ENCODE measurements around the gene MYCN.
A peak's percentile ranks its signal among the peaks of the same experiment; 100 is the strongest.

MYCN gene

DNA sequence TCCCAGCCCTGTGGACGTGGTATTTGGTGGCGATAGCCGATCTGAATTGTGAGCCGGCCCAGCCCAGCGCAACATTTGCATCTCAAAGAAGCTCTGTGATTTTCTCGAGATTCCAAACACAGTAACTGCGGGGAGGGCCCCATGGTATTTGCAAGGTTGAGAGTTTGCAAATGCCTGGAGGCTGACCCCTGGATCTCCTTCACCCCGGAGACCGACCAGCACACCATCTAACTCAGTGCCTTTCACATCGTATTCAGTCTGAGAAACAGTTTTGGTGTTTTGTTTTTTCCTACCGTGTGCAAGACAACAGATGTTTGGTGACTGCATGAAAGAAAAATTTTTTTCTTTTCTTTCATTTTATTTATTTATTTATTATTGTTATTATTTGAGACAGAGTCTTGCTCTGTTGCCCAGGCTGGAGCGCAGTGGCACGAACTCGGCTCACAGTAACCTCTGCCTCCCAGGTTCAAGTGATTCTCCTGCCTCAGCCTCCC, 40.3 kb downstream of the MYCN start:
- no peak for DNase-seq (ENCODE audit: insufficient read length, low spot score)
- TF ChIP-seq, protein P1, sequence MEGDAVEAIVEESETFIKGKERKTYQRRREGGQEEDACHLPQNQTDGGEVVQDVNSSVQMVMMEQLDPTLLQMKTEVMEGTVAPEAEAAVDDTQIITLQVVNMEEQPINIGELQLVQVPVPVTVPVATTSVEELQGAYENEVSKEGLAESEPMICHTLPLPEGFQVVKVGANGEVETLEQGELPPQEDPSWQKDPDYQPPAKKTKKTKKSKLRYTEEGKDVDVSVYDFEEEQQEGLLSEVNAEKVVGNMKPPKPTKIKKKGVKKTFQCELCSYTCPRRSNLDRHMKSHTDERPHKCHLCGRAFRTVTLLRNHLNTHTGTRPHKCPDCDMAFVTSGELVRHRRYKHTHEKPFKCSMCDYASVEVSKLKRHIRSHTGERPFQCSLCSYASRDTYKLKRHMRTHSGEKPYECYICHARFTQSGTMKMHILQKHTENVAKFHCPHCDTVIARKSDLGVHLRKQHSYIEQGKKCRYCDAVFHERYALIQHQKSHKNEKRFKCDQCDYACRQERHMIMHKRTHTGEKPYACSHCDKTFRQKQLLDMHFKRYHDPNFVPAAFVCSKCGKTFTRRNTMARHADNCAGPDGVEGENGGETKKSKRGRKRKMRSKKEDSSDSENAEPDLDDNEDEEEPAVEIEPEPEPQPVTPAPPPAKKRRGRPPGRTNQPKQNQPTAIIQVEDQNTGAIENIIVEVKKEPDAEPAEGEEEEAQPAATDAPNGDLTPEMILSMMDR (IDR thresholded peaks at IDR 0.05; ENCODE audit: insufficient read depth, missing control alignments): no peak
- FAIRE-seq: no peak

DNA sequence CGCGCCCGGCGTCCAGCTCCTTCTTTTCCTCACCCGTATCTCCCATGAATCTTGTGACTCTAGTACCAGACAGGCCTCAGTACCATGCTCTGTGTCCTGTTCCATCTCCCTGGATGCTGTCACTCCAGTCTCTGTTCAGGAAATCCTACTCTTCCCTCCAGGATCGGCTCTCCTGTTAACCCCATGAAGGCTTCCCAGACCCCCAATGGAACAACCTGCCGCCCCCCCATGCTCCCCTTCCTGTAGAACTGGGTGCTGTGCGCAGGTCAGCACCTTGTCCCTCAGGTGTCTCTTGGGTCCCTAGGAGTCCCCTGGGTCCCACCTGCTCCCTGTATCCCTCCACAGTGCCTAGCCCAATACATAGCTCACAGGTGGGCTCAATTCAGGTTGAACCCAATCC, 41.3 kb downstream of the MYCN start:
- FAIRE-seq: no peak

DNA sequence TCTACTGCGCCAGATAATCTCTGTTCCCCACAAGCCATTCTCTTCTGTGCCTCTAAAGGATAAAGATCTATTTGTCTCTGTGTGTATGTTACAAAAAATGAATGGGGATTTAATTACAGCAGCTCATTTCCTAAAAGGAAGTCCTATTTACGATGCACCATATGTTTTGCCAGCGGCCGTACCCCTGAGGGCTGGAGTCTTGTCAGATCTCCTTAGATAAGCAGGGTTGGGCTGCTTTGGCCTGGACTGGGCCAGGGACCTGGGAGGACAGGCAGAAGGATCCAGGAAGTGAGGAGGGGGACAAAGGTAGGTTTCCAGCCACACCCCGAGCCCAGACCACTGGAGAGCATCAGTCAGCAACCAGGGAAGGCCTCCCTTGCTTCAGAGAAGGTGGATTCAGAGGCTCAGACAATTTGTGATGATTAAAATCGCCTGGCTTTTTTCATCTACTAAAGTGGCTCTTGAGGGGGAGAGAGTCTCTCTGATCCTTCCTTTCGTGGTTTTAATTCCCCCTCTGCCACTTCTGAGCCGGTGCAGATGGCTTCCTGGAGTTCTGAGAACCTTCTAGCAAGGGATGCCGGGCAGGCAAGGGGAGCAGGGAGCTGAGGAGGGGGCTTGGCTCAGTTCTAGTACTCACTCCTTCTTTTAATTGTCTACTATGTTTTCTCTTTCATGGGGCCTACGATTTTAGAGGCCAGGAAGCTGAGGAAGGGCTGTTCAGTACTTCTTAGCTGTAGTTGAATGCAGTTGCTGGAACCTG, 42.1 kb downstream of the MYCN start:
- FAIRE-seq: peak; percentile 38

More for the DNA sequence above, 41.3 kb downstream of the MYCN start:
- TF ChIP-seq, protein P1 (IDR thresholded peaks at IDR 0.05; ENCODE audit: insufficient read depth, missing control alignments): no peak
- DNase-seq (ENCODE audit: insufficient read length, low spot score): no peak

DNA sequence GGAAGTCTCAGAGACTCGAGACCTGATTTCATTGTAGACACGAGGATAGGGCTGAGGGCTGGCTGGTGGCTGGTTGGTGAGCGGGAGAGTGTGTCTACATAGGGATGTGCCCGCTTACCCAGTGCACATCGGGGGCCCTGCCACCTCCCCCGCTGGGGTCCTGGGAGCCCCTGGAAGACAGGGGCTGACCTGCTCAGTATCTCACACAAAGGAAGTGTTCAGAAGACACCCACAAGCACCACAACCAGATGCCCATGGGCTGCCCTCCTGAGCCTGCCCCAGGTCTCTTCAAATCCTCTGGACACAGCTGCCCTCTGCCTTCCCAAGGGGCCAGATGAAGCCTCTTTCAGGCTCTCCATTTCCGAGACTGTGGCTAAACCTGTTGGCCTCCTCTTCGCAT, 43.1 kb downstream of the MYCN start:
- no peak for DNase-seq (ENCODE audit: insufficient read length, low spot score)
- TF ChIP-seq, protein P1 (IDR thresholded peaks at IDR 0.05; ENCODE audit: insufficient read depth, missing control alignments): no peak
- no peak for FAIRE-seq

More for the DNA sequence above, 42.1 kb downstream of the MYCN start:
- DNase-seq (ENCODE audit: insufficient read length, low spot score): no peak
- TF ChIP-seq, protein P1 (IDR thresholded peaks at IDR 0.05; ENCODE audit: insufficient read depth, missing control alignments): no peak

DNA sequence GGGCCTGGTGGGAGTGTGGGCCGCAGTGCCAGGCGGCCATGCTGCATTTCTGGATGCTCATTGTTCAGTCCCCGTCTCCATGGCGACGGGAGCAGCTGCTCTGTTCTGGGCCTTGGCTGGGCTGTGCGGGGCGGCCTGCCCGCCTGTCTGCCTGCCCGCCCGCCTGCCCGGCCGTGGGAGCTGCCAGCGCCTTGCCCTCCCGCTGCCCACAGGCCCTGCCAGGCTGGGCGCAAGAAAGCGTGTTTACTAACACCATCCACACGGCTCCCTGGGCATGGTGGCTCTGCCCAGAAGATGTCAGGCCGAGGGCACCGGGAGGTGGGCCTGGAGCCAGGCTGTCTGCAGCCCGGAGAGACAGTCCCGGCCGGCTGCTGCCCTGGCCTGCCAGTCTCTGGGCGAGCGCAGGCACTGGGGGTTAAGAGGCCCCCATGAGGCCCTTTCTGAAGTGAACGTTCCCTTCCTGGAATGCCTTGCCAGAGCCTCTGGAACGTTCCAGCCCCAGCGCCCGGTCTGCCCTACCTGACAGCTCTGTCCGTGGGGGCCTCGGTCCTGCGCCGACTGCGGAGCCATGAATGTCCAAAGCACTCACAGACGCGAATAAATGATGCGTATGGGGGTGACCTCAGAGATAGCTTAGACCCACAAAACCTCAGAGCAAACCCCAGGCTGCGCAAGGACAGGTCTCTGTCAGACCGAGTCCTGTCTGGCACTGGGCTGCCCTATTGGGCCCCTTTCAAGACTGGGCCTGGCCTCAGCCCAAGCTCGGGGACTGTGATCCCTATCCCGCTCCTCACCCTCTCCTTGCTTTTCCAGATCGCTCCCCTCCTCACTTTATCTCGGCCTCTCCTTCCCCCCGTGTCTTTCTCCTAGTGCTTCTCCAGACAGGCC, 44.3 kb downstream of the MYCN start:
- TF ChIP-seq, protein P1 (IDR thresholded peaks at IDR 0.05; ENCODE audit: insufficient read depth, missing control alignments): no peak
- no peak for DNase-seq (ENCODE audit: insufficient read length, low spot score)
- FAIRE-seq: no peak

DNA sequence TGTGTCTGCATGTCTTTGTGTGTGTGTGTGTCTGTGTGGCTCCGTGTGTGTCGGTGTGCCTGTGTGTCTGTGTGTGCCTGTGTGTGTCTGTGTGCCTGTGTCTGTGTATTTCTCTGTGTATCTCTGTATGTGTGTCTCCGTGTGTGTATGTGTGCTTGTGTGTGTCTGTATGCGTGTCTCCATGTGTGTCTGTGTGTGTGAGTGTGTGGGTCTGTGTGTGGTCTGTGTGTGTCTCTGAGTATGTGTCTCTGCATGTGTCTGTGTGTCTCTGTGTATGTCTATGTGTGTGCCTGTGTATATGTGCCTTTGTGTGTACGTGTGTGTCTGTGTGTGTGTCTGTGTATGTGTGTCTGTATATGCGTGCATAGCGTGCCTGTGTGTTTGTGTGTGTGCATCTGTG, 45.2 kb downstream of the MYCN start:
- FAIRE-seq (peak; percentile 66), DNase-seq (ENCODE audit: insufficient read length, low spot score) (no peak)
- TF ChIP-seq, protein P1 (IDR thresholded peaks at IDR 0.05; ENCODE audit: insufficient read depth, missing control alignments): no peak
